PC-3 (cell line): ENCODE measurements around the gene CGB1.
"Not testable (repeated sequence)": the region's sequence is repeated elsewhere in the genome, so short reads cannot be mapped to it uniquely, and the experiment has no call there.

Experiments used
- CTCF ChIP-seq: fragments of 300-600 bp; sonication (generic); conservative IDR thresholded peaks from 2 replicates; pipeline ENCODE4 v1.5.1; 2017; ENCODE audit warnings: antibody characterized with exemption, low read depth, mild to moderate bottlenecking, low read length
- EZH2 ChIP-seq: fragments of 300-600 bp; sonication (generic); IDR thresholded peaks from one replicate; pipeline ENCODE4 v1.6.1; 2017; ENCODE audit warnings: antibody characterized with exemption, mild to moderate bottlenecking, low read length; ENCODE audit not compliant: unreplicated experiment

GRCh38 chr19:49025599-49025998 lies 11.1 kb downstream of the CGB1 start:
- TF ChIP-seq CTCF, EZH2: not testable (repeated sequence)
